KMS-11 (cell line): ENCODE measurements around the gene B4GALNT3.

Experiments used
- H2AFZ ChIP-seq: fragments of 200-600 bp; sonication (generic); 2 replicates; pipeline ENCODE4 v1.6.1; 2016; ENCODE audit warnings: antibody characterized with exemption, mixed run types, low read depth
- H3K27ac ChIP-seq: fragments of 200-600 bp; sonication (generic); 2 replicates; pipeline ENCODE4 v1.6.1; 2016; ENCODE audit warnings: mild to moderate bottlenecking, mixed run types
- H3K27me3 ChIP-seq: fragments of 200-600 bp; sonication (generic); 2 replicates; pipeline ENCODE4 v1.6.1; 2017; ENCODE audit warnings: mild to moderate bottlenecking, low read depth, mixed run types, moderate library complexity; ENCODE audit not compliant: insufficient read depth
- H3K36me3 ChIP-seq: fragments of 200-600 bp; sonication (generic); 2 replicates; pipeline ENCODE4 v1.6.1; 2017; ENCODE audit warnings: mild to moderate bottlenecking, mixed run types; ENCODE audit not compliant: insufficient read depth
- H3K4me1 ChIP-seq: fragments of 200-600 bp; sonication (generic); 2 replicates; pipeline ENCODE4 v1.6.1; 2016; ENCODE audit warnings: mild to moderate bottlenecking, low read depth, mixed run types; ENCODE audit not compliant: poor library complexity, severe bottlenecking
- H3K4me2 ChIP-seq: fragments of 200-600 bp; sonication (generic); 2 replicates; pipeline ENCODE4 v1.7.0; 2016; ENCODE audit warnings: mild to moderate bottlenecking, mixed run types
- H3K4me3 ChIP-seq: fragments of 200-600 bp; sonication (generic); IDR thresholded peaks from 2 replicates; pipeline ENCODE4 v1.6.1; 2017; ENCODE audit warnings: low read depth, low read length, mixed read lengths; ENCODE audit not compliant: insufficient read depth
- H3K79me2 ChIP-seq: fragments of 200-600 bp; sonication (generic); 2 replicates; pipeline ENCODE4 v1.6.1; 2016; ENCODE audit warnings: low read depth, mixed run types; ENCODE audit not compliant: insufficient read depth
- H3K9ac ChIP-seq: fragments of 200-600 bp; sonication (generic); 2 replicates; pipeline ENCODE4 v1.6.1; 2016; ENCODE audit warnings: mild to moderate bottlenecking, mixed run types
- H4K20me1 ChIP-seq: fragments of 200-600 bp; sonication (generic); 2 replicates; pipeline ENCODE4 v1.6.1; 2016; ENCODE audit warnings: mild to moderate bottlenecking, mixed run types; ENCODE audit not compliant: insufficient read depth
- TF ChIP-seq, protein P1 (sequence below): fragments of 200-600 bp; sonication (generic); conservative IDR thresholded peaks from 2 replicates; pipeline ENCODE4 v1.6.1; 2017; ENCODE audit warnings: low read depth, mild to moderate bottlenecking, antibody characterized with exemption, low read length, moderate library complexity, mixed read lengths

Gene B4GALNT3

DNA sequence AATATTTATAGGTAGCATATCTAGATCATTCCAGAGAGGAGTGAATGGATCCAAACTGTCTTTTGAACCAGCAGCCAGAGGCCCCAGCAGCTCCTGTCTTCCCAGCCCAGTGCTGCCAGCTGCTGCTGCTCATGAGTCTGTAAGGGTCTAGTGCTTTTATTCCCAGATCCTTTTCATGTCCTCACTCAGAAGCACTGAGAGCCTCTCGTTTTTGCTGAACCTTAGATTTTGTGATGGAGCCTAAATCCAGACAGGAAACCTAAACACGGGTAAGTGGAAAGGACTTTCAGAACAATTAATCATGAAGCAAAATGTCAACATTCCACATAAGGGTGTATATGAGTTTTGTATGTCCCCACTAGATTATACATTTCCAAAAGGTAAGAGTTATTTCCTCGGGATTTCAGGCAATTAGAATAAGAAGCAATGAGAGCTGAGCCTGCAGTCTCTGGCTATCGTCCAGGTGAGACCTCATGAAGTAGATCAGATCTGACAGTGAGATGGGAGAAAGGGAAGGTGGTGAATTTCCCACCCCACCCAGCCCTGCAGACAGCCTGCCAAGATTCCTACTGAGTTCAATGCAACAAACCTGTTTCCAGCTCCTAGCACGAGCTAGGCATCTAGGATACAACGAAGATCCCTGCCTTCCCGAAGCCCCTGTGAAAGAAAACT, 119.1 kb downstream of the B4GALNT3 start:
- H3K4me1 ChIP-seq, result peaks cover 13% of the 10 kb centered on the region
- H4K20me1 ChIP-seq, result no peaks in the 10 kb centered on the region
- H3K27me3 ChIP-seq, result no peaks in the 10 kb centered on the region
- no peaks in the 10 kb centered on the region for H3K79me2 ChIP-seq
- no peaks in the 10 kb centered on the region for H3K36me3 ChIP-seq
- H2AFZ ChIP-seq, result no peak overlapping the region
- no peak overlapping the region for H3K27ac ChIP-seq
- H3K4me2 ChIP-seq, result no peak overlapping the region
- no peak overlapping the region for H3K4me3 ChIP-seq
- TF ChIP-seq, protein P1, sequence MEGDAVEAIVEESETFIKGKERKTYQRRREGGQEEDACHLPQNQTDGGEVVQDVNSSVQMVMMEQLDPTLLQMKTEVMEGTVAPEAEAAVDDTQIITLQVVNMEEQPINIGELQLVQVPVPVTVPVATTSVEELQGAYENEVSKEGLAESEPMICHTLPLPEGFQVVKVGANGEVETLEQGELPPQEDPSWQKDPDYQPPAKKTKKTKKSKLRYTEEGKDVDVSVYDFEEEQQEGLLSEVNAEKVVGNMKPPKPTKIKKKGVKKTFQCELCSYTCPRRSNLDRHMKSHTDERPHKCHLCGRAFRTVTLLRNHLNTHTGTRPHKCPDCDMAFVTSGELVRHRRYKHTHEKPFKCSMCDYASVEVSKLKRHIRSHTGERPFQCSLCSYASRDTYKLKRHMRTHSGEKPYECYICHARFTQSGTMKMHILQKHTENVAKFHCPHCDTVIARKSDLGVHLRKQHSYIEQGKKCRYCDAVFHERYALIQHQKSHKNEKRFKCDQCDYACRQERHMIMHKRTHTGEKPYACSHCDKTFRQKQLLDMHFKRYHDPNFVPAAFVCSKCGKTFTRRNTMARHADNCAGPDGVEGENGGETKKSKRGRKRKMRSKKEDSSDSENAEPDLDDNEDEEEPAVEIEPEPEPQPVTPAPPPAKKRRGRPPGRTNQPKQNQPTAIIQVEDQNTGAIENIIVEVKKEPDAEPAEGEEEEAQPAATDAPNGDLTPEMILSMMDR, result no peak
- no peak overlapping the region for H3K9ac ChIP-seq

DNA sequence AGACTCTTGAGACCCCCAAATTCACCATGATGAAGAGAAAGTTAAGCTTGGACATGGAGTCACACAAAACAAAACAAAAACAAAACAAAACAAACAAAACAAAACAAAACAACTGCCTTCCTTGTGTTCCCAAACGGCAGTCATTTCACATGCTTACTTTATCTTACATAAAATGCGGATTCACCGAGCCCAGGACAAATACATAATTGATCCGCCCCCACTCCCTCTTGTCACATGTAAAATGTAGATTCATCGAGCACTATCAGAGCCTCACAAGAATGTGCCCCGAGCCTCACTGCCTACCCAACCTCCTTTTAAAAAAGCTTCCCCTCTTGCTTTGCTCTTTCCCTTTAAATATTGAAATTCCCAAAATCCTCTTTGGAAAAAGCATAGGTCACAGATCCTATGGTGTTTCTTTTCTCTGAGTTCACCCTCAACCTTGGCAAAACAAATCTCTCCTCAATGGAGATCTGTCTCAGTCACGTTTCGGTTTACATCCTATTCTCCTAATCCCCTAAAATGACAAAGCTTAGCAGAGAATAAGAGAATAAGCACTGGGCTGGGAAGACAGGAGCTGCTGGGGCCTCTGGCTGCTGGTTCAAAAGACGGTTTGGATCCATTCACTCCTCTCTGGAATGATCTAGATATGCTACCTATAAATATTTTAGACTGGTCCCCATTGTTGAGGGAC, 119.8 kb downstream of the B4GALNT3 start:
- TF ChIP-seq, protein P1, result no peak
- Histone ChIP-seq H3K4me3 (no peak overlapping the region), H3K27me3 (no peaks in the 10 kb centered on the region)

DNA sequence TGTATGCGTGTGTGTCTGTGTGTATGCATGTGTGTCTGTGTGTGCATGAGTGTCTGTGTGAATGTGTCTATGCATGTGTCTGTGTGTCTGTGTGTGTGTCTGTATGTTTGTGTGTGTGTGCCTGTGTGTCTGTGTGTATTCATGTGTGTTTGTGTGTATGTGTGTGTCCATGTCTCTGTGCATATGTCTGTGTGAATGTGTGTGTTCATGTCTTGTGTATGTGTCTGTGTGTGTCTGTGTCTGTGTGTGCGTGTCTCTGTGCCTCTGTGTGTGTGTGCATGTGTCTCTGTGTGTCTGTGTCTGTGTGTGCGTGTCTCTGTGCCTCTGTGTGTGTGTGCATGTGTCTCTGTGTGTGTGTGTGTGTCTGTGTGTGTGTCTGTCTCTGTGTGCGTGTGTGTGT, 121.1 kb downstream of the B4GALNT3 start:
- TF ChIP-seq, protein P1, result no peak
- Histone ChIP-seq H3K27ac (no peak overlapping the region), H2AFZ (no peak overlapping the region)

More for the DNA sequence above, 119.8 kb downstream of the B4GALNT3 start:
- Histone ChIP-seq H3K9ac (no peak overlapping the region), H4K20me1 (no peaks in the 10 kb centered on the region), H2AFZ (no peak overlapping the region), H3K4me1 (peaks cover 13% of the 10 kb centered on the region), H3K4me2 (no peak overlapping the region), H3K79me2 (no peaks in the 10 kb centered on the region), H3K36me3 (no peaks in the 10 kb centered on the region), H3K27ac (no peak overlapping the region)

DNA sequence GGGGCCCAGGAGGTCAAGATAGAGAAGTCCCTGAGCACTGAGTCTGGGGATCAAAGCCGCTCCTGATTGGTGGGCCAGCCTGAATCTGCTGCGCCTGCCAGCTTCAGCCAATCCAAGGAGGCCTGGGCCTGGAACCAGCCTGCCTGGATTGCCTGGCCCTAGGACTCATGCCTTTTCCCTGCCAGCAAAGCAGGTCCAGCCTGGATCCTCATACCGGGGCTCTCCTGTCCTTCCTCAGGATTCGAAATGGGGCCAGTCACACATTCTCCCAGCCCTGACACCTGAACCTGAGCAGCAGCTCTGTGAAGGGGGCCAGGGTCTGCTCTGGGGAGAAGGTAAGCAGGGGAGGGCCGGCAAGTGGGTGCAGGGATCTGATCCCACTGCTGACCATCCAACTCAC, 121.6 kb downstream of the B4GALNT3 start:
- H3K79me2 ChIP-seq, result no peaks in the 10 kb centered on the region
- H4K20me1 ChIP-seq, result no peaks in the 10 kb centered on the region
- no peak overlapping the region for H3K4me2 ChIP-seq
- H3K9ac ChIP-seq, result no peak overlapping the region
- no peaks in the 10 kb centered on the region for H3K36me3 ChIP-seq
- H3K27me3 ChIP-seq, result no peaks in the 10 kb centered on the region
- TF ChIP-seq, protein P1, result no peak
- H2AFZ ChIP-seq, result no peak overlapping the region
- no peak overlapping the region for H3K4me3 ChIP-seq
- H3K27ac ChIP-seq, result no peak overlapping the region
- peaks cover 6% of the 10 kb centered on the region for H3K4me1 ChIP-seq

More for the DNA sequence above, 121.1 kb downstream of the B4GALNT3 start:
- Histone ChIP-seq H3K4me3 (no peak overlapping the region), H4K20me1 (no peaks in the 10 kb centered on the region), H3K79me2 (no peaks in the 10 kb centered on the region), H3K4me1 (peaks cover 11% of the 10 kb centered on the region), H3K4me2 (no peak overlapping the region), H3K36me3 (no peaks in the 10 kb centered on the region), H3K27me3 (no peaks in the 10 kb centered on the region), H3K9ac (no peak overlapping the region)
